Naive thymus-derived CD8-positive, alpha-beta T cell (primary cell): ENCODE results near the gene PPP1R36. TPM values are rescaled to one million over a fixed set of nuclear protein-coding genes. Genes with fewer than 3 reads are reported as not detected.
A peak's percentile ranks its signal among the peaks of the same experiment; 100 is the strongest.
"Not testable (repeated sequence)": the region's sequence is repeated elsewhere in the genome, so short reads cannot be mapped to it uniquely, and the experiment has no call there.

Source experiments
- ATAC-seq, 2 donors: fragments of 150-1000 bp; cut with Tn5 transposase in 1 of 2; sonication (Bioruptor Pico), chemical (Tn5 transposase) in 1 of 2; 1 replicate in 1 of 2; 2 replicates in 1 of 2; pipeline ENCODE4 v1.10.0; 2021; ENCODE audit warnings: mild to moderate bottlenecking in 2 of 2, moderate library complexity in 2 of 2
- POLR2A ChIA-PET: fragments of 350-600 bp; sonication (Branson Sonifier 250); formaldehyde crosslinking; loops from one replicate; lab custom pipeline; 2021; ENCODE audit warnings: antibody characterized with exemption; lab: Charles Lee
- DNase-seq, 10 donors: peaks; one replicate each; pipeline versions ENCODE4 v3.0.0 to v3.0.0-alpha.2; 2020 to 2022
- H3K27ac Mint-ChIP-seq, 10 donors: one replicate each; pipeline ENCODE4 v1.8.0; 2020 to 2022; ENCODE audit warnings: mild to moderate bottlenecking in 10 of 10, mixed read lengths in 10 of 10, moderate library complexity in 4 of 10, inconsistent platforms in 1 of 10
- H3K27me3 Mint-ChIP-seq, 5 donors: one replicate each; pipeline ENCODE4 v1.8.0; 2021 to 2022; ENCODE audit warnings: mixed read lengths in 5 of 5
- H3K36me3 Mint-ChIP-seq, 3 donors: one replicate each; pipeline ENCODE4 v1.8.0; 2020 to 2022; ENCODE audit warnings: mixed read lengths in 3 of 3, mild to moderate bottlenecking in 2 of 3, inconsistent platforms in 1 of 3
- H3K4me1 Mint-ChIP-seq, 4 donors: one replicate each; pipeline ENCODE4 v1.8.0; 2021 to 2022; ENCODE audit warnings: mixed read lengths in 4 of 4
- H3K4me3 Mint-ChIP-seq, 10 donors: one replicate each; pipeline ENCODE4 v1.8.0; 2020 to 2022; ENCODE audit warnings: mild to moderate bottlenecking in 10 of 10, mixed read lengths in 10 of 10, moderate library complexity in 6 of 10, inconsistent platforms in 1 of 10
- H3K9me3 Mint-ChIP-seq, 9 donors: one replicate each; pipeline ENCODE4 v1.8.0; 2020 to 2022; ENCODE audit warnings: mixed read lengths in 9 of 9, mild to moderate bottlenecking in 3 of 9, inconsistent platforms in 1 of 9, moderate library complexity in 1 of 9
- polyA plus RNA-seq, 3 donors: library from polyadenylated mRNA; unstranded; fragments of 300-500 nt; fragmentation: Illumina TruSeq; gene quantifications; one replicate each; pipeline ENCODE4 v1.2.3, GENCODE V29; 2021
- total RNA-seq, 8 experiments: library from RNA in 2 of 8; stranded (reverse) in 2 of 8; gene quantifications; one replicate each; pipeline ENCODE4 v1.2.3 and lab custom pipeline; 2021 to 2026

The PPP1R36 gene
- total and polyA plus RNA-seq, 5 experiments from 2014 or later = not detected

GRCh38 chr14:64625386-64626232 is 75.8 kb downstream of the PPP1R36 start:
- Mint-ChIP-seq H3K27ac (peak overlapping the region in 1 of 10 donors; percentile 11), H3K36me3 (no peaks in the 10 kb centered on the region), H3K4me3 (no peak overlapping the region), H3K4me1 (peaks cover 0 to 10% (median 3%) of the 10 kb centered on the region in 4 donors), H3K9me3 (no peaks in the 10 kb centered on the region), H3K27me3 (peaks cover 0 to 12% (median 0%) of the 10 kb centered on the region in 5 donors)
- no peak for ATAC-seq
- DNase-seq = no peak
- POLR2A ChIA-PET = no interaction called here

- Mint-ChIP-seq H3K27ac (no peak overlapping the region), H3K36me3 (no peaks in the 10 kb centered on the region), H3K4me3 (no peak overlapping the region), H3K4me1 (peaks cover 0 to 2% (median under 1%) of the 10 kb centered on the region in 4 donors), H3K27me3 (peaks cover 0 to 3% (median 0%) of the 10 kb centered on the region in 5 donors), H3K9me3 (no peaks in the 10 kb centered on the region)
- POLR2A ChIA-PET = no interaction called here
- DNase-seq = no peak
- no peak for ATAC-seq
These were observed 79.2 kb downstream of the PPP1R36 start for GRCh38 chr14:64628940-64629408.

GRCh38 chr14:64630778-64631177 is 81.0 kb downstream of the PPP1R36 start:
- Mint-ChIP-seq H3K27me3 (no peaks in the 10 kb centered on the region), H3K4me1 (no peaks in the 10 kb centered on the region), H3K36me3 (no peaks in the 10 kb centered on the region), H3K9me3 (no peaks in the 10 kb centered on the region), H3K4me3 (no peak overlapping the region), H3K27ac (no peak overlapping the region)
- ATAC-seq (no peak), DNase-seq (no peak)
- POLR2A ChIA-PET = interaction anchor here (0.6 kb wide), 2 partner anchors 62 to 160 kb away, joined by 3 to 4 read pairs; no protein-coding TSS in a partner anchor

GRCh38 chr14:64631222-64631621 is 81.5 kb downstream of the PPP1R36 start:
- POLR2A ChIA-PET = interaction anchor here (0.6 kb wide), 1 partner anchor 62 kb away, joined by 3 read pairs; no protein-coding TSS in a partner anchor
- not testable (repeated sequence) for H3K27me3 Mint-ChIP-seq

GRCh38 chr14:64632056-64632455 is 82.3 kb downstream of the PPP1R36 start:
- ATAC-seq (no peak), DNase-seq (no peak)
- POLR2A ChIA-PET = no interaction called here
- Mint-ChIP-seq H3K27ac (no peak overlapping the region), H3K36me3 (no peaks in the 10 kb centered on the region), H3K4me1 (peaks cover 0 to 2% (median 0%) of the 10 kb centered on the region in 4 donors), H3K9me3 (no peaks in the 10 kb centered on the region), H3K27me3 (no peaks in the 10 kb centered on the region), H3K4me3 (no peak overlapping the region)

More at GRCh38 chr14:64631222-64631621, 81.5 kb downstream of the PPP1R36 start:
- H3K9me3 Mint-ChIP-seq, DNase-seq, H3K36me3 Mint-ChIP-seq, ATAC-seq, H3K27ac Mint-ChIP-seq, H3K4me1 Mint-ChIP-seq, H3K4me3 Mint-ChIP-seq: not testable (repeated sequence)

GRCh38 chr14:64634558-64634957 is 84.8 kb downstream of the PPP1R36 start:
- Mint-ChIP-seq H3K27me3 (peaks cover 0 to 4% (median 0%) of the 10 kb centered on the region in 5 donors), H3K4me1 (peaks cover 0 to 2% (median 0%) of the 10 kb centered on the region in 4 donors), H3K27ac (no peak overlapping the region), H3K4me3 (no peak overlapping the region), H3K36me3 (no peaks in the 10 kb centered on the region), H3K9me3 (no peaks in the 10 kb centered on the region)
- POLR2A ChIA-PET = no interaction called here
- no peak for ATAC-seq
- no peak for DNase-seq

- H3K4me1 Mint-ChIP-seq = peaks cover 0 to 2% (median 0%) of the 10 kb centered on the region in 4 donors
- DNase-seq (peak; percentile 47 to 77 (median 70)), ATAC-seq (peak; percentile 91 to 98)
- no peaks in the 10 kb centered on the region for H3K36me3 Mint-ChIP-seq
- H3K4me3 Mint-ChIP-seq = no peak overlapping the region
- H3K27ac Mint-ChIP-seq = no peak overlapping the region
- peaks cover 0 to 4% (median 0%) of the 10 kb centered on the region in 5 donors for H3K27me3 Mint-ChIP-seq
- POLR2A ChIA-PET = interaction anchor here (0.8 to 1.7 kb wide), 3 partner anchors 12 to 296 kb away, joined by 3 read pairs; partner anchors contain the start of gene HSPA2
- H3K9me3 Mint-ChIP-seq = no peaks in the 10 kb centered on the region
These were observed 86.6 kb downstream of the PPP1R36 start for GRCh38 chr14:64636208-64636979.

- ATAC-seq (no peak), DNase-seq (no peak)
- no peaks in the 10 kb centered on the region for H3K9me3 Mint-ChIP-seq
- no peak overlapping the region for H3K4me3 Mint-ChIP-seq
- peaks cover 0 to 7% (median 2%) of the 10 kb centered on the region in 5 donors for H3K27me3 Mint-ChIP-seq
- H3K4me1 Mint-ChIP-seq = peaks cover 0 to 2% (median 0%) of the 10 kb centered on the region in 4 donors
- H3K27ac Mint-ChIP-seq = peak overlapping the region in 1 of 10 donors; percentile 63
- H3K36me3 Mint-ChIP-seq = no peaks in the 10 kb centered on the region
- POLR2A ChIA-PET = interaction anchor here (0.8 to 1.7 kb wide), 2 partner anchors 96 to 295 kb away, joined by 3 read pairs; partner anchors contain the start of gene HSPA2
These were observed 87.2 kb downstream of the PPP1R36 start for GRCh38 chr14:64636980-64637429.

GRCh38 chr14:64637735-64638473 is 88.1 kb downstream of the PPP1R36 start:
- Mint-ChIP-seq H3K27me3 (peaks cover 0 to 9% (median 2%) of the 10 kb centered on the region in 5 donors), H3K4me3 (no peak overlapping the region), H3K27ac (peak overlapping the region in 1 of 10 donors; percentile 63), H3K9me3 (no peaks in the 10 kb centered on the region), H3K36me3 (no peaks in the 10 kb centered on the region), H3K4me1 (peaks cover 0 to 2% (median 0%) of the 10 kb centered on the region in 4 donors)
- ATAC-seq = no peak
- DNase-seq = no peak
- POLR2A ChIA-PET = no interaction called here

GRCh38 chr14:64638625-64639024 is 88.9 kb downstream of the PPP1R36 start:
- ATAC-seq = no peak
- H3K36me3 Mint-ChIP-seq = peaks cover 0 to 2% (median 0%) of the 10 kb centered on the region in 3 donors
- peaks cover 0 to 9% (median 2%) of the 10 kb centered on the region in 5 donors for H3K27me3 Mint-ChIP-seq
- no peak overlapping the region for H3K4me3 Mint-ChIP-seq
- POLR2A ChIA-PET = no interaction called here
- no peaks in the 10 kb centered on the region for H3K9me3 Mint-ChIP-seq
- H3K4me1 Mint-ChIP-seq = peaks cover 0 to 2% (median 0%) of the 10 kb centered on the region in 4 donors
- H3K27ac Mint-ChIP-seq = no peak overlapping the region
- no peak for DNase-seq
